ENCODE results near the gene RMDN2.

GRCh38 chr2:37907501-37908225, 17.4 kb upstream of the RMDN2 start:
- TF ChIP-seq CTCF (IDR thresholded peaks at IDR 0.05) (no peak), POLR2A (IDR thresholded peaks at IDR 0.05) (no peak)
